Stomach (tissue), 9 donors: ENCODE data around the gene NYAP2. TPM values are rescaled to one million over a fixed set of nuclear protein-coding genes. Genes with fewer than 3 reads are reported as not detected.

Source experiments
- DNase-seq, 2 donors: peaks; one replicate each; pipeline versions ENCODE4 v3.0.0 to v3.0.0-alpha.2; 2013 to 2019
- H3K27ac ChIP-seq, 5 donors: fragments of 200-600 bp in 4 of 5; sonication (generic) in 4 of 5; one replicate each; pipeline ENCODE4 v1.5.1; 2013 to 2019; ENCODE audit warnings: mild to moderate bottlenecking in 1 of 5, moderate library complexity in 1 of 5
- H3K27me3 ChIP-seq, 3 donors: fragments of 200-600 bp; sonication (generic); one replicate each; pipeline ENCODE4 v1.5.1; 2017 to 2019; ENCODE audit warnings: mixed run types in 1 of 3
- H3K36me3 ChIP-seq, 4 donors: fragments of 200-600 bp; sonication (generic); 1 replicate in 3 of 4; 2 replicates in 1 of 4; pipeline ENCODE4 v1.5.1; 2016 to 2019
- H3K4me1 ChIP-seq, 4 donors: fragments of 200-600 bp; sonication (generic); one replicate each; pipeline ENCODE4 v1.5.1; 2016 to 2019
- H3K4me3 ChIP-seq, 4 donors: fragments of 200-600 bp; sonication (generic) in 3 of 4; one replicate each; pipeline ENCODE4 v1.5.1; 2016 to 2019; ENCODE audit warnings: mild to moderate bottlenecking in 1 of 4
- H3K9me3 ChIP-seq, 4 donors: fragments of 200-600 bp; sonication (generic); one replicate each; pipeline ENCODE4 v1.5.1; 2016 to 2019
- CTCF ChIP-seq, 7 experiments: fragments of 450-650 bp in 4 of 7; fragments of 200-600 bp in 3 of 7; sonication (generic) in 3 of 7; IDR thresholded peaks; one replicate each; pipeline ENCODE4 v1.5.1; 2016 to 2019; ENCODE audit warnings: antibody characterized with exemption in 7 of 7, control low read depth in 2 of 7, mild to moderate bottlenecking in 1 of 7
- EP300 ChIP-seq: sonication (generic); formaldehyde crosslinking; IDR thresholded peaks from one replicate; pipeline ENCODE4 v1.6.1; 2017; ENCODE audit warnings: antibody characterized with exemption
- POLR2A ChIP-seq, 4 donors: fragments of 450-650 bp; IDR thresholded peaks; one replicate each; pipeline ENCODE4 v1.6.1; 2016; ENCODE audit warnings: antibody characterized with exemption in 4 of 4, control low read depth in 2 of 4, mild to moderate bottlenecking in 1 of 4, moderate library complexity in 1 of 4
- POLR2AphosphoS5 ChIP-seq, 3 donors: sonication (generic); formaldehyde crosslinking; IDR thresholded peaks; one replicate each; pipeline ENCODE4 v1.6.1; 2016; ENCODE audit warnings: antibody characterized with exemption in 3 of 3
- WGBS, 5 donors: extraction: QIAGEN DNeasy Blood & Tissue Kit in 3 of 5; methylation state at CpG; one replicate each; pipeline versions ENCODE4 v1.1.5 to v1.1.7; 2013 to 2018; 5-methylcytosine and 5-hydroxymethylcytosine counted together
- intact Hi-C: fragments of 100-400 bp; cut with DNase I; formaldehyde crosslinking; loops from one replicate; pipeline ENCODE4 v1.15.1; 2023; ENCODE audit warnings: low total_unique reads
- polyA plus RNA-seq, 3 donors: library from polyadenylated mRNA; stranded (reverse); fragments of 200-250 nt; gene quantifications; one replicate each; pipeline ENCODE4 v1.2.3, GENCODE V29; 2013
- total RNA-seq, 5 donors: library from RNA; depleted of rRNA; stranded (reverse); fragments of >200 nt; gene quantifications; one replicate each; pipeline versions ENCODE4 v1.1.0 to v1.2.3, GENCODE V29; 2014 to 2016
- donor health status: healthy with polysubstance abuse.
- donor health status: Bipolar disorder and iron deficiency.
- donor health status: healthy.

Gene NYAP2
- total and polyA plus RNA-seq, 8 donors = under 0.01 to 0.18 (median 0.03) TPM; not detected in 5

- intact Hi-C loops = no loop called here
- WGBS, 5 donors = 82 to 91% (median 88%) methylated on average over 8 of the region's 8 CpGs
These were observed 250.5 kb downstream of the NYAP2 start for GRCh38 chr2:225650041-225650440.

DNA sequence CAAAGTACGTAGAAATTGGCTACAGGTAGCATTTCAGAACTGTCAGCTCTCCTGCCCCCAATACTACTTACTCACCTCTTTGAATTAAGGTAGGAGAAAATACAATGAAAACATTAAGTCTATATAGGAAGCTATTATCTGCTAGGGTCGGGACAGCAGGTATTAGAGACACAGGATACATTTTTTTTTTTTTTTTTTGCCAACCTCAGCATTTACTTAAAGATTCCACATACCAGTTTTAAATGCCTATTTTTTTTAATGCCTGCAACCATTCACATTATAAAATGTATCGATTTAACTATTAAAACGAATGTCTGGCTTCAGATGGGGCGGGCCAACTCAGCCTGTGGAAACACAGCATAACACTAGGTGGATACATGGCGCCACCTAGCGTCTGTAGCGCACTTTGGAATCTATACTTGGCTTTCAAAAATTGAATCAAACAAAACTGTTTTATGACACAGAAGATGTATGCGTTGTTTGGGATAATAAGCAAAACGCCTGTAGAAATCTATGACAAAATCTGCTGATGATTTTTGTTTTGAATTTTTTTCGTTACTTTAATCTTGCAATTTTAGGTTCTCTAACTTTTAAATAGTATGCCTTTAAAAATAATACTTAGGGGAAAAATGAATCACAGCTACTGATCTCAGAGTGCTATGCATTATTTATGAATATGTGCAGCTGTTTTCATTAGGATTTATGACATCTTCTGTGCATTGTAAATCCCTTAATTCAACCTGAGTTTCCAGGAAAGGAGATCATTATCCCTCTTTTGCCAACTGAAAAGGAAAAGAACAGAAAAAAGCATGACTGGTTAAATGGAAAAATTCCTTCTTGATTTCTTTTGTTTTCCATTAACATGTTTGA, 261.0 kb downstream of the NYAP2 start:
- DNase-seq = peak; percentile 82 to 90
- H3K4me3 ChIP-seq = no peak overlapping the region
- 14 to 17% (median 16%) methylated on average over 11 of the region's 11 CpGs for WGBS, 5 donors
- H3K27me3 ChIP-seq = no peaks in the 10 kb centered on the region
- no peaks in the 10 kb centered on the region for H3K36me3 ChIP-seq
- TF ChIP-seq POLR2AphosphoS5 (IDR thresholded peaks at IDR 0.05) (no peak), CTCF (IDR thresholded peaks at IDR 0.05) (peak in 4 of 7 experiments; percentile 48 to 71 (median 68)), POLR2A (IDR thresholded peaks at IDR 0.05) (no peak), EP300 (no peak)
- no peak overlapping the region for H3K27ac ChIP-seq
- no peaks in the 10 kb centered on the region for H3K9me3 ChIP-seq
- intact Hi-C loops = loop anchor here (5.0 to 10.0 kb wide), 2 partner anchors 378 to 536 kb away; no protein-coding TSS in a partner anchor
- H3K4me1 ChIP-seq = no peaks in the 10 kb centered on the region

More at GRCh38 chr2:225650041-225650440, 250.5 kb downstream of the NYAP2 start:
- DNase-seq = no peak
- Histone ChIP-seq H3K4me3 (no peak overlapping the region), H3K27ac (no peak overlapping the region), H3K9me3 (no peaks in the 10 kb centered on the region), H3K27me3 (peaks cover 0 to 11% (median 0%) of the 10 kb centered on the region in 3 donors), H3K36me3 (no peaks in the 10 kb centered on the region), H3K4me1 (no peaks in the 10 kb centered on the region)
- no peak for TF ChIP-seq CTCF (IDR thresholded peaks at IDR 0.05)
- TF ChIP-seq POLR2AphosphoS5 (IDR thresholded peaks at IDR 0.05) = no peak
- no peak for TF ChIP-seq EP300
- TF ChIP-seq POLR2A (IDR thresholded peaks at IDR 0.05) = no peak

- intact Hi-C loops = loop anchor here (5.0 to 10.0 kb wide), 2 partner anchors 380 to 537 kb away; no protein-coding TSS in a partner anchor
- Histone ChIP-seq H3K4me3 (no peak overlapping the region), H3K4me1 (no peaks in the 10 kb centered on the region), H3K27me3 (no peaks in the 10 kb centered on the region), H3K36me3 (no peaks in the 10 kb centered on the region), H3K27ac (no peak overlapping the region), H3K9me3 (no peaks in the 10 kb centered on the region)
- TF ChIP-seq POLR2A (IDR thresholded peaks at IDR 0.05) = no peak
- no peak for TF ChIP-seq EP300
- no peak for TF ChIP-seq POLR2AphosphoS5 (IDR thresholded peaks at IDR 0.05)
- TF ChIP-seq CTCF (IDR thresholded peaks at IDR 0.05) = no peak
- no peak for DNase-seq
- 31 to 64% (median 42%) methylated on average over 4 of the region's 4 CpGs for WGBS, 5 donors
These were observed 262.6 kb downstream of the NYAP2 start for GRCh38 chr2:225662101-225662500.

- H3K9me3 ChIP-seq = no peaks in the 10 kb centered on the region
- no peak for DNase-seq
- H3K4me3 ChIP-seq = no peak overlapping the region
- H3K4me1 ChIP-seq = peaks cover 0 to 4% (median 0%) of the 10 kb centered on the region in 4 donors
- no peak overlapping the region for H3K27ac ChIP-seq
- 74 to 87% (median 81%) methylated on average over 2 of the region's 2 CpGs for WGBS, 5 donors
- intact Hi-C loops = loop anchor here (10.0 kb wide), 1 partner anchor 543 kb away; no protein-coding TSS in a partner anchor
- no peaks in the 10 kb centered on the region for H3K36me3 ChIP-seq
- no peaks in the 10 kb centered on the region for H3K27me3 ChIP-seq
- TF ChIP-seq POLR2AphosphoS5 (IDR thresholded peaks at IDR 0.05) (no peak), EP300 (no peak), POLR2A (IDR thresholded peaks at IDR 0.05) (no peak)
These were observed 267.9 kb downstream of the NYAP2 start for GRCh38 chr2:225667445-225667844.
